ENCODE data around the gene SRL. TPM values are rescaled to one million over a fixed set of nuclear protein-coding genes. Genes with fewer than 3 reads are reported as not detected.

The SRL gene
- polyA plus RNA-seq, 1 donor from 2014 or later = not detected

Other genes with a start within 250 kb of the SRL start
- 6.3 and 7.6 TPM in 2 replicates for gene ADCY9, start 125.6 kb downstream of the SRL start, polyA plus RNA-seq
- 4.4 and 6.3 TPM in 2 replicates for gene TFAP4, start 30.9 kb upstream of the SRL start, polyA plus RNA-seq
- gene GLIS2, start 74.0 kb upstream of the SRL start, polyA plus RNA-seq = 2.6 and 3.2 TPM in 2 replicates
- 125 and 145 TPM in 2 replicates for gene PAM16, start 109.2 kb upstream of the SRL start, polyA plus RNA-seq
- gene VASN, start 129.8 kb upstream of the SRL start, polyA plus RNA-seq = 0.32 and 0.57 TPM in 2 replicates
- 57.6 and 65.3 TPM in 2 replicates for gene CORO7, start 174.5 kb upstream of the SRL start, polyA plus RNA-seq
- gene DNAJA3, start 183.8 kb upstream of the SRL start, polyA plus RNA-seq = 44.8 and 60.0 TPM in 2 replicates
- gene NMRAL1, start 232.5 kb upstream of the SRL start, polyA plus RNA-seq = 6.3 and 10.0 TPM in 2 replicates
- 62.9 and 79.4 TPM in 2 replicates for gene HMOX2, start 234.3 kb upstream of the SRL start, polyA plus RNA-seq